ENCODE results near the gene ANKS1B.
"Not testable (repeated sequence)": the region's sequence is repeated elsewhere in the genome, so short reads cannot be mapped to it uniquely, and the experiment has no call there.

Gene ANKS1B

DNA sequence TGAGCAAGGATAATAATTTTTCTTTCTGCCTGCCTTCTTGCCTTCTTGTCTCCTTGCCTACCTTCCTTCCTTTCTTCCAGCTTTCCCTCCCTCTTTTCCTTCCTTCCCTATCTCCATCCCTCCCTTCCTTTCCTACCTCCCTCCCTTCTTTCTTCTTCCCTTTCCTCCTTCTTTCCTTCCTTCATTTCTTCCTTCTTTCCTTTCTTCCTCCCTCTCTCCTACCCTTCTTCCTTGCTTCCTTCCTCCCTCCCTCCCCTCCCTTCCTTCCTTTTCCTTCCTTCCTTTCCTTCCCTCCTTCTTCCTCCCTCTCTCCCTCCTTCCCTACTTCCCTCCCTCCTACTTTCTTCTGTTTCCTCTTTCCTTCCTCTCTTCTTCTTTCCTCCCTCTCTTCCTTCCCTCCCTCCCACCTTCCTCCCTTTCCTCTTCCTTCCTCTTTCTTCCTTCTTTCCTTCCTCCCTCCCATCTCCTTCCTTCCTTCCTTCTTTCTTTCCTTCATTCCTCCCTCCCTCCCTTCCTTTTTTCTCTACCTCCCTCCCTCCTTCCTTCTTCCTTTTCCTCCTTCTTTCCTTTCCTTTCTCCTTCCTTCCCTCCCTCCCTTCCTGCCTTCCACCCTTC is 1009.9 kb downstream of the ANKS1B start:
- DNase-seq = no peak

DNA sequence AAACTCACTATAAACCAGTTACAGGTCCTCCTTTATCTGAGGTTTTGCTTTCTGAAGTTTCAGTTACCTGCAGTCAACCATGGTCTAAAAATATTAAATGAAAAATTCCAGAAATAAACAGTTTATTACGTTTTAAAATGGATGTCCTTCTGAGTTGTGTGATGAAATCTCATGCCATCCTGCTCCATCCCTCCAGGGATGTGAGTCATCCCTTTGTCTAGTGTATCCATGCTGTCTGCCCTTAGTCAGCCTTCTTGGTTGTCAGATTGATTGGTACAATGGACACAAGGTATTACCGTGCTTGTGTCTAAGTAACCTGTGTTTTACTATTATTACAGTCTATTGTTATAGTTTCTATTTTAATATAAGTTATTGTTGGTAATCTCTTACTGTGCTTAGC is 1011.3 kb downstream of the ANKS1B start:
- no peak for DNase-seq

DNA sequence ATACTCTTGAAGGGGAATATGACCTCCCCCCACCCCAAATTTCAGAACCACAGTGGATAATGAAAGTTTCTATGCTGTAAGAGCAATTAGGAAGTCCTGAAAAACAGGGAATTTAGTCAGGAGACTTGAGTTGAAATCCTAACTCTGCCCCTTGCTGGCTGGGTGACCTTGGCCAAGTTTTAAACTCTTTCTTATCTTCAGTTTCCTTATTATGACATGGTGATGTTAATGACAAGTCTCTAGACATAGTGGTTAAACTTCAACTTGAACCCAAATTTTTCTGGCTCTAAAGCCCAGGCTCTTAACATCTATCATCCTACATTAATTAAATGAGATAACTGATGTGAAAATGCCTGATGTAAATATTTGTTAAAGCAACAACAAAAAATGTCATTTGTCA is 1013.8 kb downstream of the ANKS1B start:
- DNase-seq = no peak

DNA sequence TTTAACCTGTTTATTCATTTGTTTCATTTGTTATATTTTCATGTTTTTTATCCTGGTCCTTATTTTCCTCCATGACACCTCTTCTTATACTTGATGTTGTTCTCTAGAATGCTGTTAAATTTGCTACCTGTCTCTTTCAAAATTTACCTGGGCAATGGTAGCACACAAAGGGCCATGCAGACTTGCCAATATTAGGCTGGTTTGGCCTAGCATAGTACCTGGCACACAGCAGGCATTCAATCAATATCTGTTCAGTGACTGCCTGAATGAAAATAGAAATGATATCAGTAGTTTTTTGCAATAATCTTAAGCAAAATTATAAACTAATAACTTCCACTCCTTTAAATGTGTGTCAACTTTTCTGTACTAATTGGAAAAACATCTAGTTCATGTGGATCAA is 1014.5 kb downstream of the ANKS1B start:
- DNase-seq = no peak

DNA sequence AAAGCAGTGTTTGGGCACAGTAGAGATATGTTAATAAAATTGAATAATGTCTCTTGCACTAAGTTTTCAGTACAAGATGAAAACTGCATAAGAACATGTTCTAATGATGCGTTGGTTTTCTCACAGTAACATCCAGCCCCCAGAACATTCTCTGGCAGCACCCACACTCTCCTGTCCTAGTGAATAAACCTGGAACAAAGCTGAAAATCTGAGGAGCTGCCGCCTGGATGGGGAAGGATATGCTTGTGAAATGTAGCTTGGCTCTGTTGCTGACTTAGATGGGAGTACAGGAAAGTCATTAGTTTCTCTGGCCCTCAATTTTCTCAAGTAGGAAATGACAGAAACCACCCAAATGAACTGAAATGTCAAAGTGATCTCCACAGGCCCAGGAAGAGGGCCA is 1015.8 kb downstream of the ANKS1B start:
- no peak for DNase-seq

DNA sequence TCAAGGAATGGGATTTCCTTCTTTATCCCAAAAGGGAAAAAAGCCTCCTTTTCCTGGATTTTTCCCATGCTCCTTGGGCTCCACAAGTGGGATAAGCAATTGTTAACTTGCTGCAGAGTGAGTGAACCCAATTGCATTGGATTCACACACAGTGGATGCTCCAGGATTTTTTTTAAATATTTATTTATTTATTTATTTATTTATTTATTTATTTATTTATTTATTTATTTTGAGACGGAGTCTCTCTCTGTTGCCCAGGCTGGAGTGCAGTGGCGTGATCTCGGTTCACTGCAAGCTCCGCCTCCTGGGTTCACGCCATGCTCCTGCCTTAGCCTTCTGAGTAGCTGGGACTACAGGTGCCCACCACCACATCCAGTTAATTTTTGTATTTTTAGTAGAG is 1027.6 kb downstream of the ANKS1B start:
- not testable (repeated sequence) for DNase-seq

DNA sequence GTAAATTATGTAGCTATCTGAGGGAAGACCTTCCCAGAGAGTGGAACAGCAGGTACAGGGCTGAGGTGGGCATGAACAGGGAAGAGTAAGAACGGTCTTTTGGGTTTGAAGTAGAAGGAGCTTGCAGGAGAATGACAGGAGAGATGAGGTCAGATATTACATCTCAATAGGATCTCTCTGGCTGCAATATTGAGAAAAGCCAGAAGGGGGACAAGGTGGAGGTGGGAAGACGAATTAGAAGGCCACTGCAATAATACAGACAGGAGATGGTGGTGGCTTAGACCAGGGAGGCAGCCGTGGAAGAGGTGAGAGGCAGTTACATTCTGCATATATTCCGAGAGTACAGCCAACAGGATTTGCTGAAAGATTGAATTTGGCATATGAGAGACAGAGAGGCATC is 1029.5 kb downstream of the ANKS1B start:
- DNase-seq = no peak

DNA sequence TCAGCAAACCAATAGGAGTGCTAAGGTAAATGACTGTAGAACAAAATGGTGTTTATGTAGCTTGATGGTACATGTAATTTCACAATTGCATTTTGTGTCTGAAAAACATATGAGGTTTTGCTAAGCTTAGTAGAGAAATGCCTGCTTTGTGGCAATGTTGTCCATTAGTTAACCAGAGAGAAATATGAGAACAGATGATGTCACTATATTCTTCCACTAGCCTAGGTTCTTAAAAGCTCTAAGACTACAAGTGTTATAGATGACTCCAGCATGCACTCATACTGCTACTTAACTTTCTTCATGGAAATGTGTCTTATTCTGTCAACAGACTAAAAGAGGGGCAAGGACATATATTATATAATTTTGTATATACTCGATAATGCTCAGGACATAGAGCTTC is 1030.2 kb downstream of the ANKS1B start:
- no peak for DNase-seq

DNA sequence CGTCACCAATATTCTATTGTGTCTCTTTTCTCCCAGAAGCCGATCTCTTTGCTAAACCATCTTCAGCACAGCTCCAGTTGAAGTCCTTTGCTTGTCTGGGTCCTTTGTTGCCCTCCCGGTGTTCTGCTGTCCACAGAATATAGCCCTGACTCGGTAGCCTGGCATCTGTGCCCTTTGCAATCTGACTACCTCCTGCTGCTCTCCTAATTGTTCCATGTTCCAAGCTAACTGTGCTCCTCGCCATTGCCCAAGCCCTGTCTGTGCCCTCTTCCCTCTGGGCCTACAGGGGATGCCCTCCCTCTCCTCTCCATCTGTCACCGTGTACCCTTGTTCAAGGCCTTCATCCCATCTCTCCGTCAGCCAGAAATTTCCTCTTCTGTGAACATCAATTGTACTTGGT is 1033.3 kb downstream of the ANKS1B start:
- DNase-seq = no peak

DNA sequence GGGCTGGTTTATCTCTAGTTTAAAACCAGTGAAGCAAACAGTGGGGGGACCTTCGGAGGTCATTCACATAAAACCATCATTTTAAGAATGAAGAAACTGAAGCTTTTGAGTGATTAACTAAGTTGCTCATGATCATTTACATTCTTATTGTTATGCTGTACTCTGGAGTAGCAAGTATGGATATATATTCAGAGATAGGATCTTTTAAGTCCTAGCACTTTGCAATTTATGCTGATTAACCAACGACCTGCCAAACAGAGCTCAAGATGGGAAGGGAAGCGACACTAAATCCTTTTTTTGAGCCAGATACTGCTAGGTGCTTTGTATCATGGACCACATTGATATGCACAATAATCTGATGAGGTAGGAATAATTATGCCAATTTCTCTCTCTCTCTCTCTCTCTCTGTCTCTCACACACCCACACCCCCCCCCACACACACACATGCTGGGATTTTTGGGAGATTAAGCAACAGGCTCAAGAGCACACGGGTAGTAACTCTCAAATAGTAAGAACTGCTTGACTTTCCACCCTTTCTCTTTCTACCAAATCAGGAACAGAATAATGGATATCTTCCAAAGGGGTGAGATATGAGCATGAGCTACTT is 1036.3 kb downstream of the ANKS1B start:
- DNase-seq = no peak

DNA sequence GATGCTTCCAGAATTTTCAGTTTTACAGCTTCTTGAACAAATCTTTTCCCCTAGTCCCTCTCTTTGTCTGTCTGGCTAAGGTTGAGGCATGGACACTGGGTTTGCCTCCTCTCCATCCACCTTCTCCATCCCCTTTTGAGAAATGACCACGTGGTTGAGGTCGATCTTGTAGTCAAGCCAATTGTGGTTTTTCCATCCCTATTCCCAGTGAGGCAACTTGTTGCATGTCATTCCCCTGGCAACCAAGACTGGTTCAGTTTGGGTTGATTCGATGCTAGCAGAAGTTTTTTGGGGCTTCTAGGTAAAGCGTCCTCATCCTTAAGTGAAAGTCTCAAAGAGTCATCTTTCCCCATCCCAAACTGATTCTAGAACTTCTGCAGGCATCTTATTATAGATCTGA is 1038.9 kb downstream of the ANKS1B start:
- DNase-seq = no peak

DNA sequence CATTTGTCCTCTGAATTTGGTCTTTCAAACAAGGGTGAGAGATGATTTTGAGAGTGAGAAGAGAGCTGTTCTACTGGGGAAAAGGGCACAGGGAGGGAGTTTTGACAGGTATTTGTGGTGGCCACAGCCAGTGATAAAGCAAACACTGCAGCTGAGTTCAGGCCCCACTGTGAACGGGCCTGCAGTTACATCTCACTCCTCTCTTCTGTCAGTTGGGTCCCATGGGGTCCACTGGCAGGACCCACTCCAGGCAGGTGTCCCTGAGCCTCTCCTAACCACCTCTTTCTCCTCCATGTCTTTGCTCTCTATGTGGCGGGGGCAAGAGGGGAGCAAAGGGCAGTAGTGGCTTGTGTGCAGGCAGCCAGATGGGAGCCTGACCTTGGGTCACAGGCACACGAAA is 1044.8 kb downstream of the ANKS1B start:
- no peak for DNase-seq

DNA sequence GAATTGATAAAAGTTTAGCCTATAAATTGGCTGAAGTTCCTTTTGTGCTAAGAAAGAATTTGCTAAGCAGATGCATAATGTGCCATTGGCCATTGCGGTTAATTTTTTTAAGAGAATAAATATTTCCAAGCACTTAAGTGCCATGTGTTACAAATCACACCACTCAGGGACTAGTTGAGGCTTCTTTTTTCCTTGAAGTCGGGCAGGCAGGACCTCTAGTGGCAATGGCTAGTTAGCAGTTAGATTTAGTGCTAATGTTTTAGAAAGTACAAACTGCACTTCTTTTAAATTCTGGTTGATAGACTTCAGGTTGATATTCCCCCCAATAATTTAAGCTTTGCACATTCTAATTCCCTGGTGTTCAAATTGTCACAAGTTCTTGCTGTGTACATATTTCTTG is 1045.4 kb downstream of the ANKS1B start:
- DNase-seq = peak; percentile 4

DNA sequence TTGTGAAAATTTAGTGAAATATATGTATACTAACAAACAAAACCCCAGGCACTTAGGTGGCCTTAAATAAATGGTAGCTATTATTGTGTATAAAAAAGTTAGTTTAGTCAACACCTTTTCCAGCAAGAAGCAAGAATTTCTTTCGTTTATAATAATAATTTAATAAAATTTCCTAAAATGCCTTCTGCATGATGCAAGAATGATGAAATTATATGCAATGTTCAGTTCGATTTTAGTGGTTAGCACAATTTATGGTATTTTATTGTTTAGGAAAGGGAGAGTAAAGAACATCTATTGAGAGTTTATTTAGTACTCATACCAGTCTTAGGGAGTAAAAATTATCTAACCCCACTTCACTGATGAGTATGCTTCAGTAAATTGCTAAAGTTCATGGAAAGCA is 1048.9 kb downstream of the ANKS1B start:
- no peak for DNase-seq

DNA sequence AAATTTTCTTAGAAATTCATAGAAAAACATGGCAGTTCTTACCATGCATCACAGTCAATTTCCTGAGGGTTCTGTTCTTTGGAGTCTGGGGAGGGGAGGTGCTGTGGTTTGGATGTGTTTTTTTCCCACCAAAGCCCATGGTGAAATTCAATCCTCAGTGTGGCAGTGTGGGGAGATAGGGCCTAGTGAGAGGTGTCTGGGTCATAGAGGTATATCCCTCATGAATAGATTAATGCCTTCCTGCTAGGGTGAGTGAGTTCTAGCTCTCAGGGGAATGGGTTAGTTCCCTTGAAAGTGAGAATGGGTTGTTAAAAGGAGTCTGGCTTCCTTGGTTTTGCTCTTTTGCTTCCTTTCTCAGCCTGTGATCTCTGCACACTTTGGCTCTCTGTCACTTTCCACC is 1061.9 kb downstream of the ANKS1B start:
- DNase-seq = no peak

DNA sequence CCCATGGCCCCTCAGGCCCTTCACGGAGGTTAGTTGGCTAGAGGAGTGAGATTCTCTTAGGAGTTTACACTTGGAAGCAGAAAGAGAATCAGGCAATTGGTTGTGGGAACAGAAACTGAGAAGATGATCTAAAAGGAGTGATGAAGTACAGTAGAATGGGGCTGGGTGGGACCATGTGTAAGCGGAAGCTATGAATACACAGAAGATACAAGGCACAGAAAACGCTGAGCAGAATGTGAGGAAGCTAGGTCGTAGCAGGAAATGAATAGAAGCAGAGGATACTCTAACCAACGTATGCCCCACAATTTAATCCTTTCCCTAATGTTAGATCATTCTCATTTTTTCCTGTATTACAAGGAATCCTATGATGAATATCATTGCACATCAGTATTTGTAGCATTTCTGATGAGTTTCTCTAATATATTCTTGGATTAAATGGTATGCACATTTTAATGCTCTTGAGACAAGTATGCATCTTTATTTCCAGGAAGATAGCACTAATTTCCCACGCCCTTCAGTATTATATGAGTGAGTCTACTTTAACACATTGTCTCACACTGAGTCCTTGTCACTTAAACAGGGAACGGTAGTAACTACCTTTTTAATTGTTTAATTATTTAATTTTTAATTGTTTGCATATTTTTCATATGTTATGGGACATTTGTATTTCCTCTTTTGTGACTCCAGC is 1066.4 kb downstream of the ANKS1B start:
- DNase-seq = no peak

DNA sequence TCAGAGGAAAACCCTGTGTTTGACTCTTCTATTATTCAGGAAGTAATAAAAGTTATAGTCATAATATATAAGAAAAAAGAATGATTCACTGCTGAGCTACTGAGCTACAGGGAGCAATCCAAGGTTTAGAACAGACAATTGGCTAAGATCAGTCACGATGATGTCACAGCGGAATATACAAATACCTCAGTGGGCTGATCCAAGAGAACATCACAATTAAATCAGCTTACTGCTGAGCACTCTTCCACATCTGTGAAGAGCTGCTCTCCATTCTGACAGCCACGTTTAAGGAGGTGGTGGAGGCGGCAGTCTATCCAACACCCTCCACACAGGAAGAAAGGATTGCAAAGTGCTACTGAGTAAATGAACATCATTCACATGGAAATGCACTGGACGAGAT is 1068.6 kb downstream of the ANKS1B start:
- no peak for DNase-seq

DNA sequence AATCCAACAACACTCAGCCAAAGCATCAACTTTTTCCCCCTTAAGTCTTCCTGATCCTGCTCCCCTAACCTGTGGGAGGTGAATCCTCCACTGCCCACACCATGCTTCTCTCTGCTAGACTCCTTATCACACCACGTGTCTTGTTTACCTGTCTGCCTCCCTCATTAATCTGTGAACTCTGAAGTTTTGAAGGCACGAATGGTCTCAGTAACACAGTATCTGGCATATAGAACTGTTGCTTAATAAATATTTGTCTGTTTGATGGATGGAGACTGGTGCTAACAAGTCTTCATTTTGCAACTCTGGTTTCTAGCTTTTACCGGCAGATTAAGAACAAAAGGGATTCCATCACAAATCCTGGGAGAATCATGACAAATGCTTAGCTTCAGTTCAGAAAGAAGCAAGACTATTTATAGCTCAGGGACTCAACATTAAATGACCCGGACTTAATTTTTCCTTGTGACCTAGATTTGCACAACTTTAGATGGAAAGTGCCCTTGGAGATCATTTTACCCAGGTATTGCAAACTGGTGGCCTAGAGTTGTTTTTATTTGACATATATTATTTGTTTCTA is 1072.2 kb downstream of the ANKS1B start:
- DNase-seq = no peak

DNA sequence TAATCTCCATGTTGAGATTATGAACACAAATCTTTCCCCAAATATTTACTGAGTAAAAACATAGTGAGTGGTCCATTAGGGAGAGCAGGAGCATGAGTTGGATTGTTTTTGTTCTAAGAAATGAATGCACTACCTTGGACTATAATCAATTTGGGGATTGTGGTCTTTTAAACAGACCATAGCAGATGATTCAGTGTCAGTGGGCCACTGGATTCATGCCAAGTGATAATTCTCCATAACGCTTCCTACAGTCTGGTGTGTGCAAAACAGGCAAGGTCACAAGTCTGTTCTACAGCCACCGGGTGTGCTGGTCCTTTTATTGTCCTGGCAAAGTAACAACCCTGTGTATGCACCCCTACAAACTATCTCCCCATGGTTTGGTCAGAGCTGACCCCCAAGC is 1073.3 kb downstream of the ANKS1B start:
- no peak for DNase-seq

DNA sequence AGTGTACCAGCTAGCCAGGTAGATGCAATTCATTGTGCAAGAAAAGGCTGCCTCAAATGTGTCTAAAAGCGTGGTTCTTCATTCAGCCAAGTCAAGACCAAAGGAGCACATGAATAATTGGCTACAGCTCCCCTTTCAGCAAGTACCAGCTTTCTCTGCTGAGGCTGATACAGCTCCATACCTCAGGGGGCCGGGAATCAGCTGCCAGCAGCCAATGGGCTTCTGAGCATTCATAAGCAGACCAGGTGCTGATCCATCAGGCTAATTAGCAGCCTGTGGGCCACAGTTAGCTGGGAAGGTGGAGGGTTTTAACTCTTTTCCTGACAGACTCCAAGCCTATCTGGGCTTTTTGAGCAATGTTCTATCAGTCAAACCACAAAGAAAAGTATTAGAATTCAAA is 1075.0 kb downstream of the ANKS1B start:
- DNase-seq = no peak

DNA sequence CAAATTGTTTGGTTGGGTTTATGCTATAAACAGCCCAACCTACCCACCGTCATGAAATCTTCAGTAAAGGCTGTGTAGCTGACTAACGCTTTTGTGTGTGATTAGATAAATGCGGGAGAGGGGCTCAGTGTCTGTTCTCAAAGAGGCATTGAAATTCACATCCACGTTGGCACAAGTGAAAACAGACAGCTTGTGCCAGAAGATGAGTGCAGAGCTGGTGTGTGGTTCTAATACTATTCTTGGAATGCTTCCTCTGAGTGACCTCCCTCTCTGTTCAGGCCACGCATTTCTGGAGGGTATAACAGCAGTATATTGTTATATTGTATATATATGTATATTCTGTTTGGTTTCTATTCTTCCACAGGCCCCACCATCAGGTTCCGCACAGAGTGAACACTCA is 1075.9 kb downstream of the ANKS1B start:
- no peak for DNase-seq

DNA sequence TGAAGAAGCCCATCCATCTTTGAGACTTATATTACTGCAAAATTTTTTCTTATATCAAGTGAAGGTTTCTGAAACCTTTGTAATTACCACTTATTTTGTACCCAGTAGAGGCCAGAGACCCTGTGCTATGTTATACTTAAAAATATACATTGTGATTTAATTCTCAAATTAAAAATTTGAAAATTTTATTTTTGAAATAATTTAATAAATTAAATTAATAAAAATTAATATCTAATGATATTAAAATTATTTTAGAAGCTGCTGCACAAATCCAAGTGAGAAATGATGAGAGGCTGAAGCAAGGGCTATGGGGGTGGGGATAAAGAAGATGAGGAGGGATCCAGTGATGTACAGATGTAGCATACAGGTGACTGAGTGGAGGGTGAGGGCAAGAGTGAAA is 1080.9 kb downstream of the ANKS1B start:
- no peak for DNase-seq

DNA sequence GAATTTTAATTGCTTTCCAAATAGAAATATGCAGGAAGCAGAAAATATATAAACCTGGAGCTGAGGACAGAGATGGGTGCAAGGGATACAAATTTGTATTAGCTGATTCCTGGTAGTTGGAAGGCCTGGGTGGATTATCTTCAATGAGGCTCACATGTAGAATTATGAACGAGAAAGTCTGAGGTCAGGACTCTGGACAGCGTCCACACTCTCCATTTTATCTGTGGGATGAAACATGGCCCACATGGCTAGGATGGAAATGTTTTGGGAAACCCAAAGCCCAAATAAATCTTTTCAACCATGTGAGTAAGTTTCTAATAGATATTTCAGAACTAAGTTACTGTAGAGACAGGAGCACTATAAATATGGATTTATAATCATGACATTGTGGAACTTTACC is 1083.5 kb downstream of the ANKS1B start:
- no peak for DNase-seq

DNA sequence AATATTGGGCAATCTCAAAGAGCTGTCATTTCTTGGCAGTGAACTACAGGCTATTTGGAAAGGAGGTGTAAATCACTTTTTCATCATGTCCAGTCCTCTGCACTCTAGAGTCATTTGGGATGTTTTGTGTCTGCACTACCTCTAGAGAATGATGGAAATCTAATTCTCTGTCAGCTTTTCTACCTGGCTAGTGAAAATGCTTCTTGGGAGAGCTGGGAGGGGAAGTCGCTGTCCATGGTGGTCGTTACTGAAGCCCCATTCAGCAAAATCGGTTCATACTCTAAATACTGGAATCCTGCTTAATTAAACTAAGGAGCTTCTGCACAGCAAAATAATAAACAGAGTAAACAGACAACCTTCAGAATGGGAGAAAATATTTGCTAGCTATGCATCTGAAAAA is 1087.8 kb downstream of the ANKS1B start:
- DNase-seq = no peak
